ENCODE results near the gene STARD5. TPM values are rescaled to one million over a fixed set of nuclear protein-coding genes. Genes with fewer than 3 reads are reported as not detected.

STARD5 gene
- total and polyA plus RNA-seq, 2 donors (not counting 1 experiment from before 2014, with no cell fraction given): 15.7 to 19.9 TPM

DNA sequence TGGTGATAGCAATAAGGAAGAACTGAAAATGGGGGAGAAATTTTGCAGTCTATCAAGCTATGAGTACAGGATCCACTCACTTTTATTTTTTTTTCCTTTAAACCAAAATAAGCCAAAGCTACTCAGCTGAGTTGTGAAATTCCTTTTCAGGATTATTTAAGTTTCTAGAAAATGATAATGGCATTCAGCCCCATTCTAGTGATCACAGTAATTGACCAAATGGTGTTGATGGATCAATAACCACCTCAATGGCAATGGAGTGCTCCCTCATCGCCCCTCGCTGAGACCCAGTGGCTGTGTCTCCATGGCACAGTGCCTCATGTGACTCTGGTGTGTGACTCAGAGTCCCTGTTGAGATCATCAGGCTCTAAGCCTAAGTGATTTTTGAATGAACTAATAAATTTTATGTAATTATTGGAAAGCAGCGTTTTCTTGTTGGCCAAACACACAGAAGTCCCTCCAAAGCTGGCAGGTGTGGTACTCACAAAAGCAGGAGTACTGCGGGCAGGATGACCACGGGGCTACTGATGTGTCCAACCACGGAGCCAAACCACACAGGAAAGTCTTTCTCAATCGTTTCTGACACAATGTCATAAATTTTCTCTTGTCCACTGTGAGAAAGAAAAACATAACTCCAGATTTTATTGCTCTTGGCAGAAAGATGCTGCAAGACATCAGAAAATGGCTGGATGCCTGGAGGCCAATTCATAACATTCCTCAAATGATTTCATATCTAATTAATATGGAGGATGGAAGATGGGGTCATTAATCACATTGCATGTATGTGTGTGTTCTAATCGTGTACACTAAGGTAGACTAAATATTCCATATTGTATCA, 14.4 kb upstream of the STARD5 start:
- H3K27me3 Mint-ChIP-seq: no peaks in the 10 kb centered on the region
- no peak overlapping the region for H3K27ac Mint-ChIP-seq
- Histone ChIP-seq H3K4me3 (ENCODE audit: control extremely low read depth in 1 of 5, extremely low read depth in 1 of 5, insufficient read depth in 1 of 5, low read depth in 2 of 5, low read length in 4 of 5) (no peak overlapping the region), H3K79me2 (ENCODE audit: control insufficient read depth, insufficient read depth, low read length) (no peaks in the 10 kb centered on the region), H3K9ac (ENCODE audit: low read length) (no peak overlapping the region), H3K27me3 (replicated peaks in 1 of 4; ENCODE audit: control extremely low read depth in 1 of 4, control insufficient read depth in 3 of 4, insufficient read depth in 4 of 4, low read length in 3 of 4) (no peaks in the 10 kb centered on the region), H4K20me1 (ENCODE audit: control insufficient read depth, insufficient read depth, low read length, poor library complexity, severe bottlenecking) (no peaks in the 10 kb centered on the region), H3K9me3 (ENCODE audit: control extremely low read depth in 1 of 3, control insufficient read depth in 2 of 3, insufficient read depth in 1 of 3, low read length in 2 of 3) (no peaks in the 10 kb centered on the region), H2AFZ (ENCODE audit: insufficient read depth, low read depth, low read length, poor library complexity, severe bottlenecking) (no peak overlapping the region), H3K4me1 (ENCODE audit: control insufficient read depth in 2 of 2, insufficient read depth in 2 of 2, low read length in 2 of 2) (no peaks in the 10 kb centered on the region), H3K27ac (ENCODE audit: low read length in 2 of 2) (no peak overlapping the region), H3K4me2 (replicated peaks; ENCODE audit: low read depth, low read length, poor library complexity, severe bottlenecking) (no peak overlapping the region), H3K36me3 (replicated peaks in 1 of 2; ENCODE audit: control extremely low read depth in 1 of 2, control insufficient read depth in 1 of 2, extremely low read depth in 1 of 2, insufficient read depth in 2 of 2, low read length in 1 of 2) (no peaks in the 10 kb centered on the region)
- POLR2A ChIA-PET: no interaction called here
- TF ChIP-seq EZH2 (IDR thresholded peaks at IDR 0.05; ENCODE audit: borderline replicate concordance, insufficient read depth, low read depth, low read length, poor library complexity, severe bottlenecking): no peak
- TF ChIP-seq CTCF (IDR thresholded peaks at IDR 0.05): no peak
- H3K4me1 Mint-ChIP-seq: peaks cover 7% of the 10 kb centered on the region
- intact Hi-C loops (cut with micrococcal nuclease): no loop called here
- H3K4me3 Mint-ChIP-seq: no peak overlapping the region
- no peaks in the 10 kb centered on the region for H3K9me3 Mint-ChIP-seq (ENCODE audit: insufficient read depth)
- no peak for ATAC-seq (ENCODE audit: low read depth)
- WGBS (ENCODE audit: insufficient coverage): 74% methylated on average over 4 of the region's 8 CpGs
- no peak for DNase-seq
- CTCF ChIA-PET: interaction anchor here (0.8 to 20.0 kb wide), 7 partner anchors 17 to 182 kb away, joined by 3 to 306 read pairs (median 4); no protein-coding TSS in a partner anchor

DNA sequence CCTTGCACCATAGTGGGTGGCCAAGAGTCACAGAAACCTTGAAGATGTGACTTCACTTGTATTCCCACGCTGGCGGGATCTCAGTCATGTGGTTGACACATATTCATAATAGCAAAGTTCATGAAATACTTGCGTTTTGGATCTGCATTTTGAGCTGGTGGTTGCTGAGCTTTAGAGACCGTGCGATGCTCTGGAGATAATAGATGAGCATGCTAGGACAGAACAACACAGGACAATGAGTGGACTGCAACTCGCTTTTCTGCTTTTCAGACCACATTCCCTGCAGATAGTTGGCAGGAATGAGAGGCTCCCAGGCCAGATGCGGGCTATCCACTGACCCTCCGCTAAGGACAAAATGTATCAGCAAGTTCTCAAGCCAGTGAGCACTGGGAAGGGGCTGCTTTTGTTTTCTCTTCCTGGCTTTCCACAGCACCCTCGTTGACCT, 13.8 kb upstream of the STARD5 start:
- Histone ChIP-seq H2AFZ (ENCODE audit: insufficient read depth, low read depth, low read length, poor library complexity, severe bottlenecking) (no peak overlapping the region), H3K27ac (ENCODE audit: low read length in 2 of 2) (no peak overlapping the region), H3K79me2 (ENCODE audit: control insufficient read depth, insufficient read depth, low read length) (no peaks in the 10 kb centered on the region), H3K36me3 (replicated peaks in 1 of 2; ENCODE audit: control extremely low read depth in 1 of 2, control insufficient read depth in 1 of 2, extremely low read depth in 1 of 2, insufficient read depth in 2 of 2, low read length in 1 of 2) (no peaks in the 10 kb centered on the region), H4K20me1 (ENCODE audit: control insufficient read depth, insufficient read depth, low read length, poor library complexity, severe bottlenecking) (no peaks in the 10 kb centered on the region), H3K4me2 (replicated peaks; ENCODE audit: low read depth, low read length, poor library complexity, severe bottlenecking) (no peak overlapping the region), H3K9ac (ENCODE audit: low read length) (no peak overlapping the region), H3K4me1 (ENCODE audit: control insufficient read depth in 2 of 2, insufficient read depth in 2 of 2, low read length in 2 of 2) (no peaks in the 10 kb centered on the region), H3K9me3 (ENCODE audit: control extremely low read depth in 1 of 3, control insufficient read depth in 2 of 3, insufficient read depth in 1 of 3, low read length in 2 of 3) (no peaks in the 10 kb centered on the region), H3K4me3 (ENCODE audit: control extremely low read depth in 1 of 5, extremely low read depth in 1 of 5, insufficient read depth in 1 of 5, low read depth in 2 of 5, low read length in 4 of 5) (no peak overlapping the region), H3K27me3 (replicated peaks in 1 of 4; ENCODE audit: control extremely low read depth in 1 of 4, control insufficient read depth in 3 of 4, insufficient read depth in 4 of 4, low read length in 3 of 4) (no peaks in the 10 kb centered on the region)
- intact Hi-C loops (cut with micrococcal nuclease): loop anchor here (2.0 kb wide), 1 partner anchor 183 kb away; no protein-coding TSS in a partner anchor
- ATAC-seq (ENCODE audit: low read depth) (no peak), DNase-seq (no peak)
- peaks cover 7% of the 10 kb centered on the region for H3K4me1 Mint-ChIP-seq
- TF ChIP-seq CTCF (IDR thresholded peaks at IDR 0.05) (no peak), EZH2 (IDR thresholded peaks at IDR 0.05; ENCODE audit: borderline replicate concordance, insufficient read depth, low read depth, low read length, poor library complexity, severe bottlenecking) (no peak)
- H3K4me3 Mint-ChIP-seq: no peak overlapping the region
- no peaks in the 10 kb centered on the region for H3K27me3 Mint-ChIP-seq
- no peaks in the 10 kb centered on the region for H3K9me3 Mint-ChIP-seq (ENCODE audit: insufficient read depth)
- ChIA-PET POLR2A (no interaction called here), CTCF (interaction anchor here (0.8 to 20.0 kb wide), 9 partner anchors 18 to 182 kb away, joined by 3 to 306 read pairs (median 10); no protein-coding TSS in a partner anchor)
- no peak overlapping the region for H3K27ac Mint-ChIP-seq
- 98% methylated on average over 8 of the region's 9 CpGs for whole genome bisulfite sequencing (ENCODE audit: insufficient coverage)

Data from B cell (primary cell).